ENCODE measurements around the gene CYSTM1.
A peak's percentile ranks its signal among the peaks of the same experiment; 100 is the strongest.

Gene CYSTM1

GRCh38 chr5:140214831-140215230 lies 39.8 kb downstream of the CYSTM1 start:
- ChIA-PET POLR2A (interaction anchor here (0.8 kb wide), 1 partner anchor 40 kb away, joined by 3 read pairs; the partner anchor contains the start of gene CYSTM1), CTCF (interaction anchor here (0.9 to 2.3 kb wide), 4 partner anchors 9 to 144 kb away, joined by 4 to 9 read pairs (median 6); no protein-coding TSS in a partner anchor)
- H3K4me3 ChIP-seq (ENCODE audit: low read depth, low read length), result no peak overlapping the region
- peak; percentile 23 for DNase-seq (ENCODE audit: low read depth, low spot score)
- TF ChIP-seq, protein P1, sequence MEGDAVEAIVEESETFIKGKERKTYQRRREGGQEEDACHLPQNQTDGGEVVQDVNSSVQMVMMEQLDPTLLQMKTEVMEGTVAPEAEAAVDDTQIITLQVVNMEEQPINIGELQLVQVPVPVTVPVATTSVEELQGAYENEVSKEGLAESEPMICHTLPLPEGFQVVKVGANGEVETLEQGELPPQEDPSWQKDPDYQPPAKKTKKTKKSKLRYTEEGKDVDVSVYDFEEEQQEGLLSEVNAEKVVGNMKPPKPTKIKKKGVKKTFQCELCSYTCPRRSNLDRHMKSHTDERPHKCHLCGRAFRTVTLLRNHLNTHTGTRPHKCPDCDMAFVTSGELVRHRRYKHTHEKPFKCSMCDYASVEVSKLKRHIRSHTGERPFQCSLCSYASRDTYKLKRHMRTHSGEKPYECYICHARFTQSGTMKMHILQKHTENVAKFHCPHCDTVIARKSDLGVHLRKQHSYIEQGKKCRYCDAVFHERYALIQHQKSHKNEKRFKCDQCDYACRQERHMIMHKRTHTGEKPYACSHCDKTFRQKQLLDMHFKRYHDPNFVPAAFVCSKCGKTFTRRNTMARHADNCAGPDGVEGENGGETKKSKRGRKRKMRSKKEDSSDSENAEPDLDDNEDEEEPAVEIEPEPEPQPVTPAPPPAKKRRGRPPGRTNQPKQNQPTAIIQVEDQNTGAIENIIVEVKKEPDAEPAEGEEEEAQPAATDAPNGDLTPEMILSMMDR (IDR thresholded peaks at IDR 0.05; ENCODE audit: insufficient read depth, low read length, missing control alignments), result no peak

- DNase-seq (ENCODE audit: low read depth, low spot score), result no peak
- H3K4me3 ChIP-seq (ENCODE audit: low read depth, low read length), result no peak overlapping the region
- ChIA-PET POLR2A (interaction anchor here (0.8 kb wide), 1 partner anchor 40 kb away, joined by 3 read pairs; the partner anchor contains the start of gene CYSTM1), CTCF (interaction anchor here (1.1 to 2.3 kb wide), 4 partner anchors 9 to 148 kb away, joined by 4 to 9 read pairs (median 6); no protein-coding TSS in a partner anchor)
- TF ChIP-seq, protein P1 (IDR thresholded peaks at IDR 0.05; ENCODE audit: insufficient read depth, low read length, missing control alignments), result no peak
Observed at GRCh38 chr5:140215276-140215675, 40.3 kb downstream of the CYSTM1 start.

GRCh38 chr5:140216478-140217074 lies 41.6 kb downstream of the CYSTM1 start:
- ChIA-PET CTCF (interaction anchor here (0.7 to 1.5 kb wide), 6 partner anchors 8 to 142 kb away, joined by 3 to 7 read pairs (median 4); no protein-coding TSS in a partner anchor), POLR2A (no interaction called here)
- TF ChIP-seq, protein P1 (IDR thresholded peaks at IDR 0.05; ENCODE audit: insufficient read depth, low read length, missing control alignments), result no peak
- no peak overlapping the region for H3K4me3 ChIP-seq (ENCODE audit: low read depth, low read length)
- DNase-seq (ENCODE audit: low read depth, low spot score), result no peak

GRCh38 chr5:140217299-140218026 lies 42.5 kb downstream of the CYSTM1 start:
- CTCF ChIA-PET, result interaction anchor here (0.7 to 1.8 kb wide), 6 partner anchors 19 to 141 kb away, joined by 3 to 8 read pairs (median 4); no protein-coding TSS in a partner anchor

DNA sequence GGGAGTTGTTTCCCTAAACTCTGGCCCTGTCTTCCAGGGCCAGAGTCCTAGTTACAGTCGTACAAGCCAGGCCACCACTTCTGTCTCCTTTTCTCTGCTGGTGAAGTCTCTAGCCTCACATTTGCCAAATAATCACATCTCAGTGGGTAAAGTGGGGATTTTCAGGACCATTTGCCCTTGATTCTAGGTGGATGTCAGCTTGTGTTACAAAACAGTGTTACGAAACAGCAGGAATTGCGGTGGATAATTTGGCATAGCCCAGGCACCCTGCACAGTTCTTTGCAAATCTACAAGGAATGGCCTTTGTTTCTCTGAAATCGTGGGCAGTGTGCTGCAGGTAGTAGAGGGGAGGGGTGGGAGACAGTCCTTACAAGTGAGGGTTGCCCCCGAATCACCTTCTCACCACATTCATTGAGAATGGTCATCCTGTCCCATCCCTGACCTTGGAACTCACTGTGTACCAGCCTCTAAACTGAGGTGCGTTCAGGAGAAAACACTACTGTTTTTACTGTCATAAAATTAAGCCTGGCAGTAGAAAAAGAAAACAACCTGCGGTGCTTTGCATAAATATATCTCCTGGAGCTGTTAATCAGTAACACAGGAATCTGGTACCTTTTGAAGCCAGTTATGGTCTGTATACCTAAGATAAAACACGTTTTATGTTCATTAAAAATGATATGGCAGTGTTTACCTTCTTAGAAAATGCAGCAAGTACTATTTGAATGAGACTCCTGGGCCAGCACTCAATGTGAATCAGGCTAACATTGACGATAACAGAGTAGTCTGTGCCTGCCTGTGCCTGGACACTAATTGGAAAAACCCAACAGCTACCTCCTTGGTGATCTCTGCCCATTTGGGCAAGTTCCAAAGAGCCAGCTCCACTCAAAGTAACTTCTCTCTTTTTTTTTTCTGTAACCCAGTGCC lies 44.3 kb downstream of the CYSTM1 start:
- DNase-seq (ENCODE audit: low read depth, low spot score), result no peak
- CTCF ChIA-PET, result interaction anchor here (2.0 to 2.7 kb wide), 3 partner anchors 22 to 133 kb away, joined by 5 to 15 read pairs (median 11); partner anchors contain the start of gene HBEGF
- TF ChIP-seq, protein P1 (IDR thresholded peaks at IDR 0.05; ENCODE audit: insufficient read depth, low read length, missing control alignments), result no peak
- H3K4me3 ChIP-seq (ENCODE audit: low read depth, low read length), result no peak overlapping the region
- POLR2A ChIA-PET, result no interaction called here

More at GRCh38 chr5:140217299-140218026, 42.5 kb downstream of the CYSTM1 start:
- no peak for DNase-seq (ENCODE audit: low read depth, low spot score)
- H3K4me3 ChIP-seq (ENCODE audit: low read depth, low read length), result no peak overlapping the region
- TF ChIP-seq, protein P1 (IDR thresholded peaks at IDR 0.05; ENCODE audit: insufficient read depth, low read length, missing control alignments), result no peak
- POLR2A ChIA-PET, result no interaction called here
